GM23338 (cell line): ENCODE measurements around the gene DDX20. TPM values are rescaled to one million over a fixed set of nuclear protein-coding genes. Genes with fewer than 3 reads are reported as not detected.

Experiments
- ATAC-seq: fragments of 200-7000 bp; cut with Tn5 transposase; 3 replicates; pipeline ENCODE4 v1.9.1; 2020
- DNase-seq: peaks from one replicate; pipeline ENCODE4 v3.0.0-alpha.2; 2015; ENCODE audit warnings: low spot score
- H2AFZ ChIP-seq: fragments of 200-600 bp; sonication (generic); 2 replicates; pipeline ENCODE4 v1.8.0; 2016; ENCODE audit warnings: antibody characterized with exemption, mild to moderate bottlenecking, moderate library complexity
- H3F3A ChIP-seq: fragments of 200-600 bp; sonication (generic); replicated peaks from 2 replicates; pipeline ENCODE4 v1.8.0; 2017; ENCODE audit warnings: antibody characterized with exemption, mixed run types, low read depth
- H3K27ac ChIP-seq: fragments of 200-600 bp; sonication (generic); 2 replicates; pipeline ENCODE4 v1.6.1; 2016; ENCODE audit warnings: low read depth
- H3K27me3 ChIP-seq: fragments of 200-600 bp; sonication (generic); 2 replicates; pipeline ENCODE4 v1.8.0; 2016; ENCODE audit warnings: mild to moderate bottlenecking, mixed run types, moderate library complexity; ENCODE audit not compliant: insufficient read depth
- H3K36me3 ChIP-seq: fragments of 200-600 bp; sonication (generic); 2 replicates; pipeline ENCODE4 v1.8.0; 2016; ENCODE audit warnings: mild to moderate bottlenecking; ENCODE audit not compliant: insufficient read depth
- H3K4me1 ChIP-seq: fragments of 200-600 bp; sonication (generic); 2 replicates; pipeline ENCODE4 v1.8.0; 2016; ENCODE audit warnings: mild to moderate bottlenecking, moderate library complexity; ENCODE audit not compliant: insufficient read depth
- H3K4me2 ChIP-seq: fragments of 200-600 bp; sonication (generic); 2 replicates; pipeline ENCODE4 v1.7.1; 2017; ENCODE audit warnings: mixed run types
- H3K4me3 ChIP-seq: fragments of 200-600 bp; sonication (generic); 2 replicates; pipeline ENCODE4 v1.6.1; 2016; ENCODE audit warnings: mixed run types
- H3K79me2 ChIP-seq: fragments of 200-600 bp; sonication (generic); replicated peaks from 2 replicates; pipeline ENCODE4 v1.8.0; 2017; ENCODE audit warnings: mild to moderate bottlenecking; ENCODE audit not compliant: insufficient read depth
- H3K9me2 ChIP-seq: fragments of 200-600 bp; sonication (generic); 2 replicates; pipeline ENCODE4 v1.8.0; 2017; ENCODE audit not compliant: insufficient read depth
- H4K20me1 ChIP-seq: fragments of 200-600 bp; sonication (generic); replicated peaks from 2 replicates; pipeline ENCODE4 v1.8.0; 2017; ENCODE audit warnings: mild to moderate bottlenecking; ENCODE audit not compliant: insufficient read depth
- H3K27ac Mint-ChIP-seq: 2 replicates; pipeline ENCODE4 v1.8.0; 2020; ENCODE audit warnings: inconsistent platforms, mild to moderate bottlenecking, moderate library complexity, mixed read lengths
- H3K27me3 Mint-ChIP-seq: 3 replicates; pipeline ENCODE4 v1.8.0; 2022; ENCODE audit warnings: low read depth, mild to moderate bottlenecking, moderate library complexity, mixed read lengths, inconsistent platforms; ENCODE audit not compliant: insufficient read depth, poor library complexity
- H3K36me3 Mint-ChIP-seq: 3 replicates; pipeline ENCODE4 v1.8.0; 2021; ENCODE audit warnings: low read depth, mild to moderate bottlenecking, inconsistent platforms, moderate library complexity, mixed read lengths
- H3K4me1 Mint-ChIP-seq: 3 replicates; pipeline ENCODE4 v1.8.0; 2020; ENCODE audit warnings: mild to moderate bottlenecking, inconsistent platforms, mixed read lengths
- H3K4me3 Mint-ChIP-seq: 3 replicates; pipeline ENCODE4 v1.8.0; 2021; ENCODE audit warnings: moderate library complexity, mild to moderate bottlenecking, inconsistent platforms, mixed read lengths
- H3K9me3 Mint-ChIP-seq: 3 replicates; pipeline ENCODE4 v1.8.0; 2020; ENCODE audit warnings: moderate library complexity, mild to moderate bottlenecking, inconsistent platforms, mixed read lengths
- CREB1 ChIP-seq: fragments of 250-450 bp; sonication (Bioruptor Pico); IDR thresholded peaks from 2 replicates; pipeline ENCODE4 v1.5.0; 2020; ENCODE audit warnings: low read depth, mild to moderate bottlenecking, moderate library complexity
- EZH2 ChIP-seq: fragments of 200-600 bp; sonication (generic); IDR thresholded peaks from one replicate; pipeline ENCODE4 v1.8.0; 2017; ENCODE audit warnings: antibody characterized with exemption, mild to moderate bottlenecking, low read depth; ENCODE audit not compliant: unreplicated experiment
- EZH2phosphoT487 ChIP-seq: fragments of 200-600 bp; sonication (generic); IDR thresholded peaks from one replicate; pipeline ENCODE4 v1.8.1; 2018; ENCODE audit warnings: antibody characterized with exemption; ENCODE audit not compliant: unreplicated experiment
- JUNB ChIP-seq: IDR thresholded peaks from one replicate; pipeline ENCODE4 v1.6.1; 2016; ENCODE audit warnings: antibody characterized with exemption; ENCODE audit not compliant: unreplicated experiment
- NANOG ChIP-seq: IDR thresholded peaks from 2 replicates; pipeline ENCODE4 v1.6.1; 2016; ENCODE audit warnings: antibody characterized with exemption, borderline replicate concordance
- POLR2AphosphoS5 ChIP-seq: IDR thresholded peaks from 2 replicates; pipeline ENCODE4 v1.6.1; 2016; ENCODE audit warnings: antibody characterized with exemption, low read depth
- STAT1 ChIP-seq: IDR thresholded peaks from one replicate; pipeline ENCODE4 v1.6.1; 2016; ENCODE audit warnings: antibody characterized with exemption; ENCODE audit not compliant: unreplicated experiment
- ZNF114 ChIP-seq: fragments of 250-450 bp; sonication (Bioruptor Pico); IDR thresholded peaks from 2 replicates; pipeline ENCODE4 v1.5.0; 2020; ENCODE audit warnings: mild to moderate bottlenecking, moderate library complexity
- ZNF331 ChIP-seq: fragments of 250-450 bp; sonication (Bioruptor Pico); IDR thresholded peaks from 2 replicates; pipeline ENCODE4 v1.5.0; 2020; ENCODE audit warnings: low read depth, mild to moderate bottlenecking, moderate library complexity
- polyA plus RNA-seq: library from polyadenylated mRNA; unstranded; fragments of >200 nt; fragmentation: Nextera tagmentation; extraction: Ambion mirVana; gene quantifications from 2 replicates; pipeline ENCODE4 v1.2.1, GENCODE V29; 2016
- total RNA-seq: library from RNA; depleted of rRNA; stranded (reverse); fragments of >200 nt; shearing (Covaris generic); gene quantifications from 2 replicates; pipeline ENCODE4 v1.2.3, GENCODE V29; 2014
- TF ChIP-seq, protein P1 (sequence below): IDR thresholded peaks from one replicate; pipeline ENCODE4 v1.6.1; 2018; ENCODE audit warnings: antibody characterized with exemption; ENCODE audit not compliant: unreplicated experiment
- TF ChIP-seq, protein P2 (sequence below), 2 experiments: fragments of 200-600 bp in 1 of 2; sonication (generic) in 1 of 2; conservative IDR thresholded peaks; 2 replicates each; pipeline versions ENCODE4 v1.5.1 to v1.6.1; 2016 to 2017; ENCODE audit warnings: antibody characterized with exemption in 2 of 2, low read depth in 2 of 2, mild to moderate bottlenecking in 2 of 2, moderate library complexity in 1 of 2
- TF ChIP-seq, protein P3 (sequence below): IDR thresholded peaks from 2 replicates; pipeline ENCODE4 v1.6.1; 2016; ENCODE audit warnings: antibody characterized with exemption
- TF ChIP-seq, protein P4 (sequence below): fragments of 250-450 bp; sonication (Bioruptor Pico); IDR thresholded peaks from 2 replicates; pipeline ENCODE4 v1.5.0; 2020; ENCODE audit warnings: mild to moderate bottlenecking, moderate library complexity

Gene DDX20
- total and polyA plus RNA-seq, 2 experiments from 2014 or later, result 11.9 to 54.4 TPM

DNA sequence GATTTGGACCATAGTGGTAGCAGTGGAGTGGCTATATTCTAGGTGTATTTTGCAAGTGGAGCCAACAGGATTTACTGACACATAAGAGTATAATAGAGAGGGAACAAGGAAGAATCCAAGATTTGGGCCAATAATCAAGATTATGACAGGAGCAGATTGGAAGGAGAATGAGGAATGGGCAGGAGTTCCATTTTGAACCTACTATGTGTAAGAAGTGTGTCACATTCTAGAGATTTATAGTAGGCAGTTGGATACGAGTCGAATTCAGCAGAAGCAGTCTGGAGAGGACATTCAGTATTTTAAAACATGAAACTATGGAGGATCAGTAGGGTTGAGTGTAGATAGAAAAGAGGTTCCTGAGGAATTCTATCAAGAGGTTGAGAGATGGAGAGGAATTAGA, 38.3 kb upstream of the DDX20 start:
- H3K4me2 ChIP-seq, result no peak overlapping the region
- H3K4me3 Mint-ChIP-seq, result no peak overlapping the region
- no peaks in the 10 kb centered on the region for H3K36me3 Mint-ChIP-seq
- H3K4me1 ChIP-seq, result peaks cover 25% of the 10 kb centered on the region
- no peaks in the 10 kb centered on the region for H3F3A ChIP-seq
- no peak overlapping the region for H2AFZ ChIP-seq
- H3K4me3 ChIP-seq, result no peak overlapping the region
- no peaks in the 10 kb centered on the region for H3K79me2 ChIP-seq
- ATAC-seq (no peak), DNase-seq (no peak)
- no peaks in the 10 kb centered on the region; the same call in 2 of the 3 replicates for H3K9me3 Mint-ChIP-seq
- H3K27me3 ChIP-seq, result no peaks in the 10 kb centered on the region
- peaks cover 11% of the 10 kb centered on the region for H3K27me3 Mint-ChIP-seq
- H3K27ac Mint-ChIP-seq, result no peak overlapping the region
- TF ChIP-seq ZNF114 (CRISPR knock-in tag), result no peak
- no peak for TF ChIP-seq STAT1
- TF ChIP-seq ZNF331 (CRISPR knock-in tag), result no peak
- no peak for TF ChIP-seq JUNB
- no peak for TF ChIP-seq CREB1 (CRISPR knock-in tag)
- TF ChIP-seq, protein P1, sequence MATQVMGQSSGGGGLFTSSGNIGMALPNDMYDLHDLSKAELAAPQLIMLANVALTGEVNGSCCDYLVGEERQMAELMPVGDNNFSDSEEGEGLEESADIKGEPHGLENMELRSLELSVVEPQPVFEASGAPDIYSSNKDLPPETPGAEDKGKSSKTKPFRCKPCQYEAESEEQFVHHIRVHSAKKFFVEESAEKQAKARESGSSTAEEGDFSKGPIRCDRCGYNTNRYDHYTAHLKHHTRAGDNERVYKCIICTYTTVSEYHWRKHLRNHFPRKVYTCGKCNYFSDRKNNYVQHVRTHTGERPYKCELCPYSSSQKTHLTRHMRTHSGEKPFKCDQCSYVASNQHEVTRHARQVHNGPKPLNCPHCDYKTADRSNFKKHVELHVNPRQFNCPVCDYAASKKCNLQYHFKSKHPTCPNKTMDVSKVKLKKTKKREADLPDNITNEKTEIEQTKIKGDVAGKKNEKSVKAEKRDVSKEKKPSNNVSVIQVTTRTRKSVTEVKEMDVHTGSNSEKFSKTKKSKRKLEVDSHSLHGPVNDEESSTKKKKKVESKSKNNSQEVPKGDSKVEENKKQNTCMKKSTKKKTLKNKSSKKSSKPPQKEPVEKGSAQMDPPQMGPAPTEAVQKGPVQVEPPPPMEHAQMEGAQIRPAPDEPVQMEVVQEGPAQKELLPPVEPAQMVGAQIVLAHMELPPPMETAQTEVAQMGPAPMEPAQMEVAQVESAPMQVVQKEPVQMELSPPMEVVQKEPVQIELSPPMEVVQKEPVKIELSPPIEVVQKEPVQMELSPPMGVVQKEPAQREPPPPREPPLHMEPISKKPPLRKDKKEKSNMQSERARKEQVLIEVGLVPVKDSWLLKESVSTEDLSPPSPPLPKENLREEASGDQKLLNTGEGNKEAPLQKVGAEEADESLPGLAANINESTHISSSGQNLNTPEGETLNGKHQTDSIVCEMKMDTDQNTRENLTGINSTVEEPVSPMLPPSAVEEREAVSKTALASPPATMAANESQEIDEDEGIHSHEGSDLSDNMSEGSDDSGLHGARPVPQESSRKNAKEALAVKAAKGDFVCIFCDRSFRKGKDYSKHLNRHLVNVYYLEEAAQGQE, result no peak
- no peak for TF ChIP-seq POLR2AphosphoS5
- TF ChIP-seq, protein P2, sequence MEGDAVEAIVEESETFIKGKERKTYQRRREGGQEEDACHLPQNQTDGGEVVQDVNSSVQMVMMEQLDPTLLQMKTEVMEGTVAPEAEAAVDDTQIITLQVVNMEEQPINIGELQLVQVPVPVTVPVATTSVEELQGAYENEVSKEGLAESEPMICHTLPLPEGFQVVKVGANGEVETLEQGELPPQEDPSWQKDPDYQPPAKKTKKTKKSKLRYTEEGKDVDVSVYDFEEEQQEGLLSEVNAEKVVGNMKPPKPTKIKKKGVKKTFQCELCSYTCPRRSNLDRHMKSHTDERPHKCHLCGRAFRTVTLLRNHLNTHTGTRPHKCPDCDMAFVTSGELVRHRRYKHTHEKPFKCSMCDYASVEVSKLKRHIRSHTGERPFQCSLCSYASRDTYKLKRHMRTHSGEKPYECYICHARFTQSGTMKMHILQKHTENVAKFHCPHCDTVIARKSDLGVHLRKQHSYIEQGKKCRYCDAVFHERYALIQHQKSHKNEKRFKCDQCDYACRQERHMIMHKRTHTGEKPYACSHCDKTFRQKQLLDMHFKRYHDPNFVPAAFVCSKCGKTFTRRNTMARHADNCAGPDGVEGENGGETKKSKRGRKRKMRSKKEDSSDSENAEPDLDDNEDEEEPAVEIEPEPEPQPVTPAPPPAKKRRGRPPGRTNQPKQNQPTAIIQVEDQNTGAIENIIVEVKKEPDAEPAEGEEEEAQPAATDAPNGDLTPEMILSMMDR (conservative IDR thresholded peaks at IDR 0.05; ENCODE audit: low read depth in 2 of 2), result no peak
- TF ChIP-seq, protein P3, sequence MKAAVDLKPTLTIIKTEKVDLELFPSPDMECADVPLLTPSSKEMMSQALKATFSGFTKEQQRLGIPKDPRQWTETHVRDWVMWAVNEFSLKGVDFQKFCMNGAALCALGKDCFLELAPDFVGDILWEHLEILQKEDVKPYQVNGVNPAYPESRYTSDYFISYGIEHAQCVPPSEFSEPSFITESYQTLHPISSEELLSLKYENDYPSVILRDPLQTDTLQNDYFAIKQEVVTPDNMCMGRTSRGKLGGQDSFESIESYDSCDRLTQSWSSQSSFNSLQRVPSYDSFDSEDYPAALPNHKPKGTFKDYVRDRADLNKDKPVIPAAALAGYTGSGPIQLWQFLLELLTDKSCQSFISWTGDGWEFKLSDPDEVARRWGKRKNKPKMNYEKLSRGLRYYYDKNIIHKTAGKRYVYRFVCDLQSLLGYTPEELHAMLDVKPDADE, result no peak
- TF ChIP-seq, protein P4, sequence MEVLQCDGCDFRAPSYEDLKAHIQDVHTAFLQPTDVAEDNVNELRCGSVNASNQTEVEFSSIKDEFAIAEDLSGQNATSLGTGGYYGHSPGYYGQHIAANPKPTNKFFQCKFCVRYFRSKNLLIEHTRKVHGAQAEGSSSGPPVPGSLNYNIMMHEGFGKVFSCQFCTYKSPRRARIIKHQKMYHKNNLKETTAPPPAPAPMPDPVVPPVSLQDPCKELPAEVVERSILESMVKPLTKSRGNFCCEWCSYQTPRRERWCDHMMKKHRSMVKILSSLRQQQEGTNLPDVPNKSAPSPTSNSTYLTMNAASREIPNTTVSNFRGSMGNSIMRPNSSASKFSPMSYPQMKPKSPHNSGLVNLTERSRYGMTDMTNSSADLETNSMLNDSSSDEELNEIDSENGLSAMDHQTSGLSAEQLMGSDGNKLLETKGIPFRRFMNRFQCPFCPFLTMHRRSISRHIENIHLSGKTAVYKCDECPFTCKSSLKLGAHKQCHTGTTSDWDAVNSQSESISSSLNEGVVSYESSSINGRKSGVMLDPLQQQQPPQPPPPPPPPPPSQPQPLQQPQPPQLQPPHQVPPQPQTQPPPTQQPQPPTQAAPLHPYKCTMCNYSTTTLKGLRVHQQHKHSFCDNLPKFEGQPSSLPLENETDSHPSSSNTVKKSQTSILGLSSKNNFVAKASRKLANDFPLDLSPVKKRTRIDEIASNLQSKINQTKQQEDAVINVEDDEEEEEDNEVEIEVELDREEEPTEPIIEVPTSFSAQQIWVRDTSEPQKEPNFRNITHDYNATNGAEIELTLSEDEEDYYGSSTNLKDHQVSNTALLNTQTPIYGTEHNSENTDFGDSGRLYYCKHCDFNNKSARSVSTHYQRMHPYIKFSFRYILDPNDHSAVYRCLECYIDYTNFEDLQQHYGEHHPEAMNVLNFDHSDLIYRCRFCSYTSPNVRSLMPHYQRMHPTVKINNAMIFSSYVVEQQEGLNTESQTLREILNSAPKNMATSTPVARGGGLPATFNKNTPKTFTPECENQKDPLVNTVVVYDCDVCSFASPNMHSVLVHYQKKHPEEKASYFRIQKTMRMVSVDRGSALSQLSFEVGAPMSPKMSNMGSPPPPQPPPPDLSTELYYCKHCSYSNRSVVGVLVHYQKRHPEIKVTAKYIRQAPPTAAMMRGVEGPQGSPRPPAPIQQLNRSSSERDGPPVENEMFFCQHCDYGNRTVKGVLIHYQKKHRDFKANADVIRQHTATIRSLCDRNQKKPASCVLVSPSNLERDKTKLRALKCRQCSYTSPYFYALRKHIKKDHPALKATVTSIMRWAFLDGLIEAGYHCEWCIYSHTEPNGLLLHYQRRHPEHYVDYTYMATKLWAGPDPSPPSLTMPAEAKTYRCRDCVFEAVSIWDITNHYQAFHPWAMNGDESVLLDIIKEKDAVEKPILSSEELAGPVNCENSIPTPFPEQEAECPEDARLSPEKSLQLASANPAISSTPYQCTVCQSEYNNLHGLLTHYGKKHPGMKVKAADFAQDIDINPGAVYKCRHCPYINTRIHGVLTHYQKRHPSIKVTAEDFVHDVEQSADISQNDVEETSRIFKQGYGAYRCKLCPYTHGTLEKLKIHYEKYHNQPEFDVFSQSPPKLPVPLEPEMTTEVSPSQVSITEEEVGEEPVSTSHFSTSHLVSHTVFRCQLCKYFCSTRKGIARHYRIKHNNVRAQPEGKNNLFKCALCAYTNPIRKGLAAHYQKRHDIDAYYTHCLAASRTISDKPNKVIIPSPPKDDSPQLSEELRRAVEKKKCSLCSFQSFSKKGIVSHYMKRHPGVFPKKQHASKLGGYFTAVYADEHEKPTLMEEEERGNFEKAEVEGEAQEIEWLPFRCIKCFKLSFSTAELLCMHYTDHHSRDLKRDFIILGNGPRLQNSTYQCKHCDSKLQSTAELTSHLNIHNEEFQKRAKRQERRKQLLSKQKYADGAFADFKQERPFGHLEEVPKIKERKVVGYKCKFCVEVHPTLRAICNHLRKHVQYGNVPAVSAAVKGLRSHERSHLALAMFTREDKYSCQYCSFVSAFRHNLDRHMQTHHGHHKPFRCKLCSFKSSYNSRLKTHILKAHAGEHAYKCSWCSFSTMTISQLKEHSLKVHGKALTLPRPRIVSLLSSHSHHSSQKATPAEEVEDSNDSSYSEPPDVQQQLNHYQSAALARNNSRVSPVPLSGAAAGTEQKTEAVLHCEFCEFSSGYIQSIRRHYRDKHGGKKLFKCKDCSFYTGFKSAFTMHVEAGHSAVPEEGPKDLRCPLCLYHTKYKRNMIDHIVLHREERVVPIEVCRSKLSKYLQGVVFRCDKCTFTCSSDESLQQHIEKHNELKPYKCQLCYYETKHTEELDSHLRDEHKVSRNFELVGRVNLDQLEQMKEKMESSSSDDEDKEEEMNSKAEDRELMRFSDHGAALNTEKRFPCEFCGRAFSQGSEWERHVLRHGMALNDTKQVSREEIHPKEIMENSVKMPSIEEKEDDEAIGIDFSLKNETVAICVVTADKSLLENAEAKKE (CRISPR knock-in tag), result no peak
- TF ChIP-seq EZH2, result no peak
- TF ChIP-seq NANOG, result no peak
- no peak for TF ChIP-seq EZH2phosphoT487
- no peaks in the 10 kb centered on the region for H4K20me1 ChIP-seq
- H3K9me2 ChIP-seq, result peaks cover 6% of the 10 kb centered on the region; the same call in 1 of the 2 replicates
- no peaks in the 10 kb centered on the region for H3K36me3 ChIP-seq
- H3K4me1 Mint-ChIP-seq, result peaks cover 23% of the 10 kb centered on the region
- no peak overlapping the region for H3K27ac ChIP-seq
